NCI-H1694 treated with DMSO at 0.1 percent for 48 hours (cell line): ENCODE data around the gene IPPK.
A peak's percentile ranks its signal among the peaks of the same experiment; 100 is the strongest.
"Not testable (repeated sequence)": the region's sequence is repeated elsewhere in the genome, so short reads cannot be mapped to it uniquely, and the experiment has no call there.

Experiments used
- DNase-seq: peaks from one replicate; lab custom pipeline; 2025; lab: John Stamatoyannopoulos, UW

The IPPK gene

GRCh38 chr9:92592946-92593861 is 76.7 kb downstream of the IPPK start:
- DNase-seq = no peak

- no peak for DNase-seq
These were observed 77.4 kb downstream of the IPPK start for GRCh38 chr9:92592537-92592936.

- DNase-seq = no peak
These were observed 79.6 kb downstream of the IPPK start for GRCh38 chr9:92590377-92590776.

GRCh38 chr9:92589923-92590322 is 80.0 kb downstream of the IPPK start:
- no peak for DNase-seq

GRCh38 chr9:92576175-92576574 is 93.8 kb downstream of the IPPK start:
- DNase-seq = no peak

- DNase-seq = not testable (repeated sequence)
These were observed 96.3 kb downstream of the IPPK start for GRCh38 chr9:92573612-92574011.

GRCh38 chr9:92571871-92572270 is 98.1 kb downstream of the IPPK start:
- DNase-seq = not testable (repeated sequence)

- DNase-seq = no peak
These were observed 104.9 kb downstream of the IPPK start for GRCh38 chr9:92564982-92565381.

GRCh38 chr9:92564504-92564903 is 105.4 kb downstream of the IPPK start:
- DNase-seq = peak; percentile 42
